ENCODE measurements around the gene DDX1.

DDX1 gene

GRCh38 chr2:15645300-15645699 is 53.6 kb downstream of the DDX1 start:
- H3K27ac ChIP-seq: no peak overlapping the region
- TF ChIP-seq ZFX (IDR thresholded peaks at IDR 0.05; ENCODE audit: borderline replicate concordance) (no peak), CTCF (IDR thresholded peaks at IDR 0.05) (no peak)

GRCh38 chr2:15645720-15646385 is 54.2 kb downstream of the DDX1 start:
- H3K27ac ChIP-seq: no peak overlapping the region
- no peak for TF ChIP-seq CTCF (IDR thresholded peaks at IDR 0.05)
- TF ChIP-seq ZFX (IDR thresholded peaks at IDR 0.05; ENCODE audit: borderline replicate concordance): no peak

- TF ChIP-seq CTCF (IDR thresholded peaks at IDR 0.05): no peak
- no peak for TF ChIP-seq ZFX (IDR thresholded peaks at IDR 0.05; ENCODE audit: borderline replicate concordance)
- H3K27ac ChIP-seq: no peak overlapping the region
Observed at GRCh38 chr2:15646661-15647060, 55.0 kb downstream of the DDX1 start.

DNA sequence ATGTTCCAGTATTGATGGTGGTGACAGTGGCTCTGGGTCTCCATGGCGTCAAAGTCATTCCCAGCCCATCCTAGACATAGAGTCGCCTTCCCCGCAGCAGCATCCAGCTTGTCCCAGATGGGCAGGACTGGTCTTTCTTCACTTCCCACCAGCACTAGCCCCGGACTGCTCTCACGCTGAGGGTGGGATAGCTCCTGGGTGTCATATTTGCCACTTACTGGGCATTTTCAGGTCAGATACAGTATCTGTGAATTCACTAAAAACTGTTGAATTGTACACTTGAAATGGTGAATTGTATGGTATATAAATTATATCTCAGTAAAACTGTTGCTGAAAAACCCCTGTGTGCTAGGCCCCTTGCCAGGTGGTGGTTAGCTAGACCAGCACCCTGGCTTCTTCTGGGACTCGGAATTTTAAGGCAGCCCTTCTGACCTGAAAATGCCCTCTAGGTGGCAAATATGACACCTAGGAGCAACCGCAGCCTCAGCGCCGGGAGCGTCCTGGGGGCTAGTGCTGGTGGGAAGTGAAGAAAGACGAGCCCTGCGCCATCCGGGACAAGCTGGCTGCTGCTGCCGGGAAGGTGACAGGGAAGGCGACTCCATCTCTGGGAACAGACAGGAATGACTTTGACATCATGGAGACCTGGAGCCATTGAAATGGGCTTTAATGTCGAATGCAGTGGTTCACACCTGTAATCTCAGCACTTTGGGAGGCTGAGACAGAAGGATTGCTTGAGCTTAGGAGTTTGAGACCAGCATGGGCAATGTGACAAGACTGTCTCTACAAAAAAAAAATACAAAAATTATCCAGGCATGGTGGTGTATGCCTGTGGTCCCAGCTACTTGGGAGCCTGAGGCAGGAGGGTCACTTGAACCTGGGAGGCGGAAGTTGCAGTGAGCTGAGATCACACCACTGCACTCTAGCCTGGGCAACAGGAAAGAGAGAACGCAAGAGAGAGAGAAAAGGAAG is 56.2 kb downstream of the DDX1 start:
- no peak overlapping the region for H3K27ac ChIP-seq
- TF ChIP-seq CTCF (IDR thresholded peaks at IDR 0.05): no peak
- TF ChIP-seq ZFX (IDR thresholded peaks at IDR 0.05; ENCODE audit: borderline replicate concordance): no peak

DNA sequence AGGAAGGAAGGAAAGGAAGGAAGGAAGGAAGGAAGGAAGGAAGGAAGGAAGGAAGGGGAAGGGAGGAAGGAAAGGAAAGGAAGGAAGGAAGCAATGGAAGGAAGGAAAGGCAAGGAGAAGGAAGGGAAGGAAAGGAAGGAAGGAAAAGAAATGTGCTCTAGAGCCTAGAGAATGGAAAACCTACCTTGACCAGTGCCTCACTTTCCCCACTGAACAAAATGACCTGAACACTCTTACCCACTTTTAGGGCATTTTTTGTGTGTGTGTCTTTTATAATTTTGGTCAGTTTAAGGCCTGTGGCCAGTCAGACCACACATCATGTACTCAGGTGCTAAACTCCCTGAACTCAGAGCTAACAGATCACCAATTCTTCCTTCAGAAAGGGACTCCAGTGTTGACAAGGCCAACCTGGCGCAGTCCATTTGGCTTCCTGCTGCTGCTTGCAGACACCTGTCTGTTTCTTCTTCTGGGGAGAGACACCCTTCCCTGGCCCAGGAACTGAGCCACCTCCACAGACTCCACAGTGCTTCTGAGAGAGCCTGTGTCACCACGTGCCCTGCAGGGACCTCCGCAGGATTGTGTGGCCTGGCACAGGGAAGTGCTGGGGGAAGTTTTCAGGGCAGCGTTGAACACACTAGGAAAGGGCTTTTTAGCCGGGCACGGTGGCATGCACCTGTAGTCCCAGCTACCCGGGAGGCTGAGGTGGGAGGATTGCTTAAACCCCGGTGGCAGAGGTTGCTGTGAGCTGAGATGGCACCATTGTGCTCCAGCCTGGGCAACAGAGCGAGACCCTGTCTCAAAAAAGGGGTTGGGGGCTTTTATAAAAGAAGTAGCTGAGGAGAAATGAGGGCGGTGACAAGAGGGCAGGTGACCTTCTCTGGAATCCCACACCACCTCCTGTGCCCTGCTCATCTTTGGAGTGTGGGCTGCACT is 57.2 kb downstream of the DDX1 start:
- TF ChIP-seq ZFX (IDR thresholded peaks at IDR 0.05; ENCODE audit: borderline replicate concordance) (no peak), CTCF (IDR thresholded peaks at IDR 0.05) (no peak)
- H3K27ac ChIP-seq: no peak overlapping the region

DNA sequence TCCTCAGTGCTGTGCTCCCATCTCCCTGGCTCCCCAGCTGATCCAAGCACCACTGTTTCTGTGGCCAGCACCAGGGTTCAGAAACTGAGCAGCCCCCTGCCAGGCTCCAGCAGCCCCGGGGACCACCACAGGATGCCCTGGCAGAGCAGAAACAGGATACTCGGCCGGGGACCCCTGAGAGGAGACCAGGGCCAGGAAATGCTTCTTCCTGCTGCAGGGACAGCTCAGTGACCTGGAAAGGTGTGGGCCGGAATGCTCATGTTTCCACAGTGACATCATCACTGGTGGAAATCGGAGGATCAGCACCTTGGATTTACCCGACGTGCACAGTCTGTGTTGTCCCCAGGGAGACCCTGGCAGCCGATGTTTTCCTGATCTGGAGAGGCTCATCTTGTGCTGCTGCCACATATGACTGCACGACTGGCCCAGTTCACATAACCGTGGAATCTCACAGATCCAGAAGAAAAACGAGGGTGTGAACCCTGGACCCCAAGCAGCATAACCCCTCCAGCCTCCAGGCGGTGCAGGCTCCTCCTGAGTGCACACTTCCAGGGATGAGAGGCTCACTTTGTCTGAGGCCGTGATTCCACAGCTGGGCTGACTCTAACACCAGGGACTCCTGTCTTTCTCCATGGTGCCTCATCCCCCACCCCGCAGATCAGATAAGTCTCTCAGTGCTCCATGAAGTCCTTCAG is 58.0 kb downstream of the DDX1 start:
- no peak overlapping the region for H3K27ac ChIP-seq
- TF ChIP-seq CTCF (IDR thresholded peaks at IDR 0.05): no peak
- TF ChIP-seq ZFX (IDR thresholded peaks at IDR 0.05; ENCODE audit: borderline replicate concordance): no peak
